Cardiac fibroblast (primary cell): Measurements from ENCODE around the gene MYLK4.
A peak's percentile ranks its signal among the peaks of the same experiment; 100 is the strongest.

Source experiments
- DNase-seq, 2 donors: peaks; one replicate each; pipeline versions ENCODE4 v3.0.0 to v3.0.0-alpha.2; 2010; ENCODE audit warnings: low read depth in 2 of 2
- H3K4me3 ChIP-seq, 2 donors: replicated peaks in 1 of 2; 1 replicate in 1 of 2; 2 replicates in 1 of 2; pipeline ENCODE4 v1.5.1; 2011; ENCODE audit warnings: low read depth in 2 of 2, low read length in 2 of 2, mild to moderate bottlenecking in 2 of 2, moderate library complexity in 1 of 2
- TF ChIP-seq, protein P1 (sequence below): IDR thresholded peaks from one replicate; pipeline ENCODE4 v1.5.1; 2011; ENCODE audit warnings: low read depth, mild to moderate bottlenecking, low read length, inconsistent platforms

MYLK4 gene

DNA sequence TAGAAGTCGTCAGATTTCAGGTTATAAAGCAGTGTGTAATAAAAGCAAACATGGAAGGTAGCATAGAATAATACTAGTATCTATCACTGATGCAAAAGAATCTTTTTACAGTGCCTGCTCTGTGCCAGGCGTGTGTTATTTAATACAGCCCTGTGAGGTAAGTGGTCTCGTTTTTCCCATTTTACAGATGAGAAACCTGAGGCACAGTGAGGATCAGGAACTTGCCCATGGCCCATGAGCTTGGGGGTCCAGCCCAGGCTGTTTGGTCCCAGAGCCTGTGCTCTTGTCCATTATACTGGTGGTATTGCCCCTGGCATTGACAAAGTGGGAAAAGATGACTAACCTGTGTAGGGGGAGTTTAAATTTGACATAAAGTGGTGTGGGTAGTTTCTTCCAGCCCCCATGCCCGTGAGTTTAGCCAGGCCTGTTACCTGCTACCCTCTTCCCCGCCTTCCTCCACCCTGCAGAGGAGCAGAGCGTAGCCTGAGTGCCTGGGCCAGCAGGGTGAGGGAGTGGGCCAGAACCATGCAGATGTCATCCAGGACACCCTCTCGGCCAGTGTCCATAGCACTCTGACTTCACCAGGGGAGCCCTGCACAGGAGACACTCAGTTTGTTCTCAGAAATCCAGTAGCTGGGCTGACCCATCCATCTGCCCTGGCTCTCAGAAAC is 31.1 kb upstream of the MYLK4 start:
- DNase-seq = no peak
- H3K4me3 ChIP-seq = no peak overlapping the region
- TF ChIP-seq, protein P1, sequence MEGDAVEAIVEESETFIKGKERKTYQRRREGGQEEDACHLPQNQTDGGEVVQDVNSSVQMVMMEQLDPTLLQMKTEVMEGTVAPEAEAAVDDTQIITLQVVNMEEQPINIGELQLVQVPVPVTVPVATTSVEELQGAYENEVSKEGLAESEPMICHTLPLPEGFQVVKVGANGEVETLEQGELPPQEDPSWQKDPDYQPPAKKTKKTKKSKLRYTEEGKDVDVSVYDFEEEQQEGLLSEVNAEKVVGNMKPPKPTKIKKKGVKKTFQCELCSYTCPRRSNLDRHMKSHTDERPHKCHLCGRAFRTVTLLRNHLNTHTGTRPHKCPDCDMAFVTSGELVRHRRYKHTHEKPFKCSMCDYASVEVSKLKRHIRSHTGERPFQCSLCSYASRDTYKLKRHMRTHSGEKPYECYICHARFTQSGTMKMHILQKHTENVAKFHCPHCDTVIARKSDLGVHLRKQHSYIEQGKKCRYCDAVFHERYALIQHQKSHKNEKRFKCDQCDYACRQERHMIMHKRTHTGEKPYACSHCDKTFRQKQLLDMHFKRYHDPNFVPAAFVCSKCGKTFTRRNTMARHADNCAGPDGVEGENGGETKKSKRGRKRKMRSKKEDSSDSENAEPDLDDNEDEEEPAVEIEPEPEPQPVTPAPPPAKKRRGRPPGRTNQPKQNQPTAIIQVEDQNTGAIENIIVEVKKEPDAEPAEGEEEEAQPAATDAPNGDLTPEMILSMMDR = no peak

DNA sequence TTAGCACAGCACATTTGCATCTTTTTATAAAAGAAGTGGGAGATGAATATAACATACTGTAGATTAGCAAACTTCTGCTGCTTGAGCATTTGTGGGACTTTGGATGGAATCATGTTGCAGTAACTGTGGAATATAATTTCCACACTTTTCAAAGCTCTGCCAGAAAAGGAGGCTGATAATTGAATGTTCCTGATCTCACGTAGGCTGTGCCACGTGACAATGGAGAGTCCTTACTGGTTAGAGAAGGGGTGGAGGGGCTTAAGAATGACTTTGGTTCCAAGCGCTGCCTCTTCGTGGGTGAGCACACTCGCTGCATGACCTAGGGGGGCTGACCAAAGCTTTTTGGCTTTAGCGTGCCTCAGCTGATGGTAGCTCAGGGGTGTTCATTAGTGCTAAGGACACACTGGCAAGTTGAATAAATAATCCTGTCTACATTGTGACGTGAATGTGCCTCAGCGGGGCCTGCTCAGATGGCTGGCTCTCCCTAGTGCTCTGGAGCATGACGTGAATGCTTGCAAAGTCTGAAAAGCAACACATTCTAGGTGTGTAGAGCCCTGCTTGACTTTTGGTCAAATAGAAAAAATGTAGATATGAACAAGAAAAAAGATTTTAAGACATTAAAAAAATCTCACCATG is 29.5 kb upstream of the MYLK4 start:
- TF ChIP-seq, protein P1 = no peak
- H3K4me3 ChIP-seq = no peak overlapping the region
- DNase-seq = no peak

DNA sequence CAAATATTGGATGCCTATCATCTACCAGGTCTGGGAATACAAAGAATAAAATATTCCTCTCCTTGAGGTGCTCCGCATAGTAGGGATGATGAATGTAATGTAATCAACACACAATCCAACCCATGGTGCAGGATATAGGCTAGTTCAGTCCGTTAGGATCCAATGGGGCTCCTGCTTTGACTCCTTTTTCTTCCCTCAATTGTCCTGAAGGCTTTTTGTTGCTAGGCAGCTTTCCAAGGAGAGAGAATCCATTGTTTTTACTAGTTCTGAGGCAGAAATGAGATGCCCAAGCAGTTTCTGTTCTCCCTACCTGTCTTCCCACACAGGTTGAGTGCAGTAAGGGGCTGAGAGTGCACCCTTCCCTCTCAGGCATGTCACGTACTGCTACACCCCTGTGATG is 26.5 kb upstream of the MYLK4 start:
- TF ChIP-seq, protein P1 = no peak
- H3K4me3 ChIP-seq = no peak overlapping the region
- no peak for DNase-seq

DNA sequence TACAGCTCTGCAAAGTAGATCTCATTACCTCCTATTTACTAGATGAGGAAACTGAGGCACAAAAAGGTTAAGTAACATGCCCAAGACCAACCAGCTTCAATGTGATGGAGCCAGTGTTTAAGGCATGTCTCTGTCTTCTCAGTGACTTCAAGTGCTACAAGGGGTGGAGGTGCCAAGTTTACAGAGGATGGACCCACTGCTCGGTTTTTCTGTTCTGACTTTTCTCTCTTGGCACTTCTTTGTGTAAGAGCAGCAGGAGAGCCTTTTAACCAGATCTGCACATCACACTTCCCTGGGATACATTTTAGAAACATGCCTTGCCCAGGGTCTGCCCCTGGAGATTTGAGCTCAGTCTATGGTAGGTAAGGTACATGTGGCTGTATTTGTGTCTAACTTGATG is 24.3 kb upstream of the MYLK4 start:
- TF ChIP-seq, protein P1 = no peak
- DNase-seq = no peak
- no peak overlapping the region for H3K4me3 ChIP-seq

DNA sequence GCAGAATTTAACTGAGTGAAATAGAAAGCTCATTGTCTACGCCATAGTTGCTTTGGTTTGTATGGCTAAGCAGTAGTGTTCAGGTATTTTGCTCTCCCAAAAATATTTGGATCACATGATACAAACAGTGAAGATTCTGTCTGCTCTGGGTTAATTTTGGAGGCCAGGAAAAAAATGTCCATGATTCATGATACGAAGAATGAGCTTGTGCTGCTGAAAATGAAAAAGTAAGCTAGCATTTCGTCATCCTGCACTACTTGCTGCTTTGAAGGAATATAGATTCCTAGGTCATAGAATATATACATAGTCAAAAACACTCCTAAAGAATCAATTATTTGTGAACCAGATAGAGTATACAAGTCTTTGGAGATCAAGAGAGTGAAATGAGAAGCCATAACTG is 22.7 kb upstream of the MYLK4 start:
- TF ChIP-seq, protein P1 = no peak
- DNase-seq = peak in 1 of 2 donors; percentile 34
- H3K4me3 ChIP-seq = no peak overlapping the region

DNA sequence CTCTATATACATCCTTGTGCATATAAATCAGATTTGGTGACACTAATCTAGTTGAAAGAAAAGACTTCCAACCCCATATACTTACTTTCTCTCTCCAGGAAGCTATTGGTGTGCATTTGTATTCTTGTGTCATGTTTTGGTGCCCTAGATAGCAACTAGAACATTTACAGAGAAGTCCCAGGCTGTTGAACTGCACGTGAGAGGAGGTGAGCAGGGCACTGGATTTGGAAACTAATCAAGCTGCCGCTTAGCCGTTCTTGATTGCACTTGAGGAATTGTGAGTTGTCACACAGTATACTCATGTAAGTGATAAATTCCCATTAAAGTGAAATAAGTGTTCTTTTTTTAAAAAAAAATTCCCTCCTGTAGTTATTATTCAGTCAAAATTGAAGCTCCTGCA is 22.1 kb upstream of the MYLK4 start:
- no peak overlapping the region for H3K4me3 ChIP-seq
- no peak for DNase-seq
- TF ChIP-seq, protein P1 = no peak
